Loucy (cell line): ENCODE data around the gene MMP24.

Experiments used
- H2AFZ ChIP-seq: fragments of 200-600 bp; sonication (generic); 2 replicates; pipeline ENCODE4 v1.6.0; 2016; ENCODE audit warnings: antibody characterized with exemption, mild to moderate bottlenecking, low read length, moderate library complexity
- H3F3A ChIP-seq: fragments of 200-600 bp; 2 replicates; pipeline ENCODE4 v1.6.0; 2016; ENCODE audit warnings: antibody characterized with exemption, low read depth, mild to moderate bottlenecking
- H3K27me3 ChIP-seq: fragments of 200-600 bp; sonication (generic); 2 replicates; pipeline ENCODE4 v1.6.1; 2014; ENCODE audit warnings: low read length, mild to moderate bottlenecking; ENCODE audit not compliant: insufficient read depth, poor library complexity, severe bottlenecking
- H3K36me3 ChIP-seq: fragments of 200-600 bp; sonication (generic); 2 replicates; pipeline ENCODE4 v1.6.1; 2016; ENCODE audit warnings: low read length; ENCODE audit not compliant: insufficient read depth
- H3K4me1 ChIP-seq: fragments of 200-600 bp; sonication (generic); 2 replicates; pipeline ENCODE4 v1.5.1; 2014; ENCODE audit warnings: low read length, mild to moderate bottlenecking; ENCODE audit not compliant: insufficient read depth, poor library complexity, severe bottlenecking
- H3K4me2 ChIP-seq: fragments of 200-600 bp; sonication (generic); 2 replicates; pipeline ENCODE4 v1.6.0; 2014; ENCODE audit warnings: antibody characterized with exemption, low read length, low read depth, mild to moderate bottlenecking; ENCODE audit not compliant: poor library complexity, severe bottlenecking
- H3K4me3 ChIP-seq: fragments of 200-600 bp; sonication (generic); 2 replicates; pipeline ENCODE4 v1.5.1; 2014; ENCODE audit warnings: low read length, mild to moderate bottlenecking, mixed read lengths; ENCODE audit not compliant: poor library complexity, severe bottlenecking
- H3K79me2 ChIP-seq: fragments of 200-600 bp; sonication (generic); 2 replicates; pipeline ENCODE4 v1.6.1; 2014; ENCODE audit warnings: low read length; ENCODE audit not compliant: insufficient read depth
- H3K9ac ChIP-seq: fragments of 200-600 bp; sonication (generic); 2 replicates; pipeline ENCODE4 v1.6.0; 2014; ENCODE audit warnings: mild to moderate bottlenecking, low read depth, low read length, moderate library complexity; ENCODE audit not compliant: poor library complexity, severe bottlenecking
- H3K9me2 ChIP-seq: fragments of 200-600 bp; sonication (generic); replicated peaks from 2 replicates; pipeline ENCODE4 v1.6.1; 2016; ENCODE audit warnings: low read depth, low read length, mixed read lengths
- H3K9me3 ChIP-seq: fragments of 200-600 bp; sonication (generic); 2 replicates; pipeline ENCODE4 v1.6.1; 2014; ENCODE audit warnings: mild to moderate bottlenecking, antibody characterized with exemption, low read length, low read depth; ENCODE audit not compliant: insufficient read depth
- H4K20me1 ChIP-seq: fragments of 200-600 bp; sonication (generic); 2 replicates; pipeline ENCODE4 v1.6.0; 2014; ENCODE audit warnings: antibody characterized with exemption, low read length, mild to moderate bottlenecking; ENCODE audit not compliant: insufficient read depth, poor library complexity, severe bottlenecking
- CTCF ChIP-seq: fragments of 200-600 bp; sonication (generic); conservative IDR thresholded peaks from 2 replicates; pipeline ENCODE4 v1.5.1; 2014; ENCODE audit warnings: mild to moderate bottlenecking, antibody characterized with exemption, low read length
- EZH2phosphoT487 ChIP-seq: fragments of 200-600 bp; IDR thresholded peaks from 2 replicates; pipeline ENCODE4 v1.6.1; 2018; ENCODE audit warnings: antibody characterized with exemption, mild to moderate bottlenecking, moderate library complexity, borderline replicate concordance

The MMP24 gene

GRCh38 chr20:35206802-35207201, 19.7 kb upstream of the MMP24 start:
- no peaks in the 10 kb centered on the region for H3K79me2 ChIP-seq
- TF ChIP-seq EZH2phosphoT487 (no peak), CTCF (no peak)
- H3K36me3 ChIP-seq = no peaks in the 10 kb centered on the region
- H2AFZ ChIP-seq = no peak overlapping the region
- H3K9me2 ChIP-seq = no peaks in the 10 kb centered on the region
- no peak overlapping the region for H3K4me3 ChIP-seq
- no peaks in the 10 kb centered on the region for H3K9me3 ChIP-seq
- no peaks in the 10 kb centered on the region for H3K27me3 ChIP-seq
- H3F3A ChIP-seq = no peaks in the 10 kb centered on the region
- H3K4me2 ChIP-seq = no peak overlapping the region
- no peaks in the 10 kb centered on the region for H3K4me1 ChIP-seq
- H3K9ac ChIP-seq = no peak overlapping the region
- H4K20me1 ChIP-seq = no peaks in the 10 kb centered on the region

- Histone ChIP-seq H3K9me3 (no peaks in the 10 kb centered on the region), H3K4me2 (no peak overlapping the region), H3K36me3 (no peaks in the 10 kb centered on the region), H2AFZ (no peak overlapping the region; the same call in 1 of the 2 replicates), H3F3A (no peaks in the 10 kb centered on the region), H3K27me3 (no peaks in the 10 kb centered on the region), H3K79me2 (no peaks in the 10 kb centered on the region), H3K9me2 (no peaks in the 10 kb centered on the region), H3K9ac (no peak overlapping the region), H3K4me3 (no peak overlapping the region), H4K20me1 (no peaks in the 10 kb centered on the region), H3K4me1 (no peaks in the 10 kb centered on the region)
- TF ChIP-seq EZH2phosphoT487 = no peak
- TF ChIP-seq CTCF = peak; percentile 85
Measured at GRCh38 chr20:35207950-35208611, 18.4 kb upstream of the MMP24 start.

- Histone ChIP-seq H2AFZ (no peak overlapping the region), H3F3A (no peaks in the 10 kb centered on the region), H3K27me3 (no peaks in the 10 kb centered on the region), H3K79me2 (no peaks in the 10 kb centered on the region), H3K4me1 (no peaks in the 10 kb centered on the region), H3K36me3 (no peaks in the 10 kb centered on the region), H3K4me3 (no peak overlapping the region), H3K4me2 (no peak overlapping the region), H4K20me1 (no peaks in the 10 kb centered on the region), H3K9me2 (no peaks in the 10 kb centered on the region), H3K9ac (no peak overlapping the region), H3K9me3 (no peaks in the 10 kb centered on the region)
- TF ChIP-seq CTCF = no peak
- TF ChIP-seq EZH2phosphoT487 = no peak
Measured at GRCh38 chr20:35215066-35215956, 11.2 kb upstream of the MMP24 start.
